GM19193 (cell line): ENCODE data around the gene GP5.

ENCODE experiments used
- POLR2A ChIP-seq: IDR thresholded peaks from 4 replicates; pipeline ENCODE4 v1.6.1; 2011; ENCODE audit not compliant: insufficient read depth, insufficient read length; ENCODE audit errors: extremely low read depth

The GP5 gene

GRCh38 chr3:194399166-194399565 lies at the start of gene GP5:
TSS of gene GP5 (minus strand) at chr3:194399266. CDS start at chr3:194398282, 984 bp downstream.
- TF ChIP-seq POLR2A = no peak

GRCh38 chr3:194447657-194448056 lies 48.6 kb upstream of the GP5 start:
- no peak for TF ChIP-seq POLR2A

GRCh38 chr3:194447161-194447560 lies 48.1 kb upstream of the GP5 start:
- no peak for TF ChIP-seq POLR2A

GRCh38 chr3:194446754-194447153 lies 47.7 kb upstream of the GP5 start:
- no peak for TF ChIP-seq POLR2A

- no peak for TF ChIP-seq POLR2A
Observed at GRCh38 chr3:194446172-194446571, 47.1 kb upstream of the GP5 start.

GRCh38 chr3:194443901-194444300 lies 44.8 kb upstream of the GP5 start:
- no peak for TF ChIP-seq POLR2A

GRCh38 chr3:194440756-194441155 lies 41.7 kb upstream of the GP5 start:
- no peak for TF ChIP-seq POLR2A

- TF ChIP-seq POLR2A = no peak
Observed at GRCh38 chr3:194439881-194440550, 41.0 kb upstream of the GP5 start.

- TF ChIP-seq POLR2A = no peak
Observed at GRCh38 chr3:194434503-194434902, 35.4 kb upstream of the GP5 start.

GRCh38 chr3:194431554-194431953 lies 32.5 kb upstream of the GP5 start:
- no peak for TF ChIP-seq POLR2A

GRCh38 chr3:194425399-194425798 lies 26.3 kb upstream of the GP5 start:
- no peak for TF ChIP-seq POLR2A

GRCh38 chr3:194424953-194425352 lies 25.9 kb upstream of the GP5 start:
- TF ChIP-seq POLR2A = no peak

GRCh38 chr3:194424373-194424772 lies 25.3 kb upstream of the GP5 start:
- TF ChIP-seq POLR2A = no peak

GRCh38 chr3:194423317-194423716 lies 24.3 kb upstream of the GP5 start:
- TF ChIP-seq POLR2A = no peak

- no peak for TF ChIP-seq POLR2A
Observed at GRCh38 chr3:194422188-194422587, 23.1 kb upstream of the GP5 start.

GRCh38 chr3:194418671-194419070 lies 19.6 kb upstream of the GP5 start:
- TF ChIP-seq POLR2A = no peak

- TF ChIP-seq POLR2A = no peak
Observed at GRCh38 chr3:194407423-194407822, 8.4 kb upstream of the GP5 start.

- no peak for TF ChIP-seq POLR2A
Observed at GRCh38 chr3:194405766-194406165, 6.7 kb upstream of the GP5 start.
